HG03575 (cell line): ENCODE data around the gene CASP3.
"Not testable (repeated sequence)": the region's sequence is repeated elsewhere in the genome, so short reads cannot be mapped to it uniquely, and the experiment has no call there.

Experiments
- ATAC-seq: cut with Tn5 transposase; IDR thresholded peaks from one replicate; pipeline ENCODE4 v1.9.1; 2021; ENCODE audit not compliant: unreplicated experiment, insufficient number of reproducible peaks, low FRiP score; ENCODE audit errors: extremely low read depth

CASP3 gene

DNA sequence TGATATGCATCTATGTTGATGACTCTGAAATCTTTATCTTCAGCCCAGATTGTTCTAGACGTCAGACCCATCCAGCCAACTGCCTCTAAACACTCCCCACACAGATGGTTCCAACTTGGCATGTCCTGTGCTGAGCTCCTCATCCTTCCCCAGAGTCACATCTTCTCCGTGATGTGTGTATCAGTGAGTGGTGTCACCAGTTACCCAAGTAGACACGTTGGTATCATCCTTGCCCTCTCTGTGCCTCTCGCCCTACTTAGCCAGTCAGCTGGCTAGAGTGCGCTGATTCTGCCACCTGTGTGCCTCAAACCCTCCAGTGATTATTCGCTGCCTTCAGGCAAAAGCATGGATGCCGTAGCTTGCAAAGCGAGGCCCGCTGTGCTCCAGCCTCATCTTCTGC, 18.8 kb upstream of the CASP3 start:
- ATAC-seq: no peak

DNA sequence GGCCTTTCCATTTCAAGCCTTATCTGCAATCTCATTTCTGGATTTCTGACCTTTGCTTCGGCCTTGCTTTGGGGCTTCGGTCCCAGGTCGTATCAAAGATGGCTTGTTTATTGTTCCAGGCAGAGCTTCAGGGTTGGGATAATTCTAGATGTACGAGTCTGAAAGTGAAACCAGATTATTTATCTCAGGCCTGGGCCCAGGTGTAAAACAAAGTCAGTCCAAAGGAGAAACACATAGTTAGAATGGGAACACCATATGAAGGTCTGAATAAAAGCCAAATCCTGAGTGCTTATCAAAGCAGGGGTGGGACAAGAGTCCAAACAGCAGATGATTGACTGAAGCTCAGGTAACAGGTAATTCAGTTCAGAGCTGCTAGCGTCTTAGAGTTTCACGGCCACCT, 17.4 kb upstream of the CASP3 start:
- ATAC-seq: no peak

DNA sequence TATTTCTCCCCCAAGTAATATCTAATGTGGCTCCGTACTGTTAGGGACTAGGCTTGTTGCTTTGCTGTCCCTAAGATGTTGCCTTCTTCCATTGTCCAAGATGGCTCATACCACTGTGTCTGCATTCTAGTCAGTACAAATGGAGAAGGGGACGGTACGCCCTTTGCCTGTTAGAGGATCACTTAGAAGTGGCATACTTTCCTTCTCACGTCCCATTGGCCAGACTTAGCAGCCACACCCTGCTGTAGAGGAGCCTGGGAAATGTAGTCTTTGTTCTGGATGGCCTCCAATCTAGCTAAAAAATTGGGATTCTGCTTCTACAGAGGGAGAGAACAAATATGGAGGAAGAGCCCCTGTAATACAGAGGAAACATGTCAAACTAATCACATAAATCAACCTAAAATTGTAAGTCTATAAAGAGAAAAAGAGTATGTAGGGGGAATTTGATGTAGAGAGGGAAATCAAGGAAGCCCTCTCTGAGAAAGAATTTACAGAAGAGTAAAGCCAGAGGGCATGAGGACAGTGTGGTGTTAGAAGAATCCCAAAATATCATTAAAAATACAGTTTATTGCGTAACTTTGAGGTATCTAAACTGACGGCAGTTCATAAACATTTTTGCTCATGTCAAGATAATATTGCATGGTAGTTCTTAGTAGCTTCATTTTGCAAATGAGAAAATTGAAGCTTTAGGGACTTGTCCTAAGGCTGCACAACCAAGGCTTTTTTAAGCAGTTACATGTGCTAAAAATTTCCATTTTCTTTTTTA, 15.4 kb upstream of the CASP3 start:
- ATAC-seq: no peak

DNA sequence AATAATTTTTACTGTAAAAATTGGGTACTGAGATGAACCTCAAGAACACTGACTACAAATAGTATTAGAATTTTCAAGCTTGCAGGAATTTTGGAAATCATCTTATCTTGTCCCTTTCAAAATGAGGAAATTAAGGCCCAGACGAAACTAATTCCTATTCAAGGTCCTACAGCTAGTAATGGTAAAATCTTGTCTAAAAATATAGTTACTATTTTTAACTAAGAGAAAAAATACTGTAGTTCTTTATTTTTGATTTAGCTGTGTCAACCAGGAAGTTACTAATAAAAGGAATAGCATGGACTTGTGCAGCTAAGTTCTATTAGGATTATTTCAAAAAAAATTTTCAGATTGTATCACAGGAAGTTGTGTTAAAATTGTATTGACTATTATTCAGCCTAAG, 13.0 kb upstream of the CASP3 start:
- no peak for ATAC-seq

DNA sequence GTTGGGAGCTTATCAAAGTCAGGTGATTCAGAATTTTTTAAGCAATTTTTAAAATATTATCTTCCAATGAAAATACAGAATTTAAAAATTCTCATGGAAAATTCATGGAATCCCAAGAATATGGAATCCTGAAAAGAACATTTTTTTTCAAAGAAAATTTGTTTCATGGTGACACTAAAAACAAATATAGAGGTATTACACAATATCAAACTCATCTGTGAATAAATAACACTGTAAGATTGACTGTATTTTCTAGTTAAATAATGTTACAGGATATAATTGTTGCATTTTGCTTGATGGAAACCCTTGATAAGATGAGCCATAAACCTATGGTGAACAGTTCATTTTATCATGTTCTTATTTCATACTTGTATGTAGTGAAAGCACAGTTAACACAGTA, 11.7 kb upstream of the CASP3 start:
- ATAC-seq: no peak

DNA sequence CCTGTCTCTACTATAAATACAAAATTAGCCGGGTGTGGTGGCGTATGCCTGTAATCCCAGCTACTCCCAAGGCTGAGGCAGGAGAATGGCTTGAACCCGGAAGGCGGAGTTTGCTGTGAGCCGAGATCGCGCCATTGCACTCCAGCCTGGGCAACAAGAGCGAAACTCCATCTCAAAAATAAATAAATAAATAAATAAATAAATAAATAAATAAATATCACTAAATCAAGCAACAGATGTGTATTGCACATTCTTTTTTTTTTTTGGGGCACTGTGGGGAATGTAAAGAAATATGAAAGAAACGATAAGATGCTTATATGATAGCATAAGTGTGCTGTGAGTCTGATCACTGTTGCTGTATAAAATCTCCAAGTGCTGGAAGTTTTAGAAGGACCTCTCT, 8.6 kb upstream of the CASP3 start:
- ATAC-seq: not testable (repeated sequence)

DNA sequence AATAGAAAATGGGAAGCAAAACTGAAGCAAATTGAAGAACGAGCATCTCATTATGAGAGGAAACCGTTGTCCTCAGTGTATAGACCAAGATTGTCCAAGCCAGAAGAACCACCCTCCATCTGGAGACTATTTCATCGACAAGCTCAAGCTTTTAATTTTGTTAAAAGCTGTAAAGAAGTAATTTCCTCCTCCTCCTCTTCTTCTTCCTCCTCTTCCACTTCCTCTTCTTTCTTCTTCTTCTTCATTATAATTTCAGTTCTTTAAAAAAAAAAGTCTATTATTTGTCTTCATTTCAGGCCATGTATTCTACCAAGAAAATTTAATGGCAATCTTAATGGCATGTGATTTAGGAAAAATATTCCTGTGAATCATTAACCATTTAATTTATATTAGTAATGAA, 7.9 kb upstream of the CASP3 start:
- no peak for ATAC-seq

DNA sequence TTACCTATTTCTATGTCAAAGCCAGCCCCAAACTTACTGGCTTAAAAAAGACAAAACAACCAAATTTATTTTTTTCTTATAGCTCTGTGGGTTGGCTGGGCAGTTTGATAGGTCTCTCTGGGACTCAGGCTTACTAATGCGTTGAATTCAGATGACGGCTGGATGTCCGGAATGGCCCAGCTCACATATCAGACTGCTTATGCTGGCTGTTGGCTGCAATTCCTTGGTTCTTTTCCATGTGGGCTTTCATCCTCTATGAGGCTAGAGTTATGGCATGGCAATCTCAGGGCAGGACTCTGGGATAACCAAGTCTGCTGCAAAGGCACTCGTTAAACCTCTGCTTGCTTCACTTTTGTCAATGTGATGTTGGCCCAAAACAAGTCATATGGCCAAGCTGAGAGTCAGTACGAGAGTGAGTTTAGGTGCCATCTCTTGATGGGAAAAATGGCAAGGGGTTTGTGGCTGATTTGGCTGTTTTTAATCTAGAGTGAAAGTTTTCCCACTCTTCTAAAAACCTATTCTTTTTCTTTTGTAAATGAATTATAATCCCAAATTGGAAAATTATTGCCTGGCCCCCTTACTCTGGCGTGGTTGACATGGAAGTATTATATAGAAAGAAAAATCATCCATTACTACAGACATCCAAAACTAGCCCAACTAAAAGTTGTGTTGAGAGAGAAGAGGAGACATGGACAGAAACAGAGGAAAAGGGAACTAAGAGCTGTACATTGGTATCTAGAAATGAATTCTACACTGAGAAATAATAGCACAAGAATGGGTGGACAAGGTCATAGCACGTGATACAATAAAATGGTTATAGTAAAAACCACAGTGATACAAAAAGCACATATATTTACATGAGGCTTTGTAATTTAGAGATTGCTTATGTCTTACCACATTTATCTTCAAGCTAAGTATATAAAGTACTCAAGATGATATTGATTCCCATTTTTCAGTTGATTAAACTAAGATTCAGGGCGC, 6.9 kb upstream of the CASP3 start:
- ATAC-seq: no peak

DNA sequence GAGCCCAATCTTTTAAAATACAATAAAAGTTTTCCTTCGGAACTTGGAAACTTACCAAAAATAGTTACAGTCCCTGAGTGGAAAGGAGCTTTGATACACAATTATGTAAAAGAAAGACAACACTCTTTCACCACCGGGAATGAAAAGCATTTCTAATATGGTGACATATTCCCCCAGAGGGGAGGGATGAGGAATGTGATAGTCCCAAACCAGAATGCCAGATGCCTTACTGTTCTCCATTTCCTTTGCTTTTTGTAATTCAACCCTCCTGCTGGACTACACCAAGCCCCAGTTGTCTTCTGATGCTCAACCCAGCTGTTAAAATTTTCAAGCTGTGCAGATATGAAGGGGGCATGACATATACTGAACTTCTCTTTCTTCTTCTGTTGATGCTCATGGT, 4.4 kb upstream of the CASP3 start:
- ATAC-seq: no peak

DNA sequence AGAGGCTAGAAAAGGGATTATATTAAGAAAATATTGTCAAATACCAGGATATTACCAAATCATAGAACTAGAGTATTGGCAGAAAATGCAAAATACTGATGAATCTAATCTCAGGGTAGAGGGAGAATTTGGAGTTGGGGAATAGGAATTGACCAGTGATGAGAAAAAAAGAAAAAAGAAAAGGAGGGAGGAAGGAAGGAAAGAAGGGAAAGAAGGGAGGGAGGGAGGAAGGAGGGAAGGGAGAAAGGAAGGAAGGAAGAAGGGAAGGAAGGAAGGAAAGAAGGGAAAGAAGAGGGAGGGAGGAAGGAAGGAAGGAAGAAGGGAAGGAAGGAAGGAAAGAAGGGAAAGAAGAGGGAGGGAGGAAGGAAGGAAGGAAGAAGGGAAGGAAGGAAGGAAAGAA, 3.4 kb upstream of the CASP3 start:
- ATAC-seq: not testable (repeated sequence)

DNA sequence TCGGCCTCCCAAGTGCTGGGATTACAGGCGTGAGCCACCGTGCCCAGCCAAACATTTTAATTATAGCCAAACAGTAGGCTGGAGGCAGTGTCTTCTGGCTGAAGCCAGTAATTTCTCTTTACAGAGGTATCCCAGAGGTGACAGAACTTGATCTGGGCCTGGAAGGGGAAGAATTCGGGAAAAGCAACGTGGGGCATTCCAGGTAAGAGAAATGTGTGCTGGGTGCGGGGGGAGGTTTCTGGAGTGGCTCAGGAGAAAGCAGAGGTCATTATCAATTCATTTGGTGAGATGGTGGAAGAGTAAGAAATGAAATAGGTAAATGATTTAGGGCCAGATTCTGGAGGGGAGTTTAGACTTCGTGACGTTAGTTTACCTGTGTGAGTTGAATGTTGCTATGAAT, 2.7 kb upstream of the CASP3 start:
- no peak for ATAC-seq

DNA sequence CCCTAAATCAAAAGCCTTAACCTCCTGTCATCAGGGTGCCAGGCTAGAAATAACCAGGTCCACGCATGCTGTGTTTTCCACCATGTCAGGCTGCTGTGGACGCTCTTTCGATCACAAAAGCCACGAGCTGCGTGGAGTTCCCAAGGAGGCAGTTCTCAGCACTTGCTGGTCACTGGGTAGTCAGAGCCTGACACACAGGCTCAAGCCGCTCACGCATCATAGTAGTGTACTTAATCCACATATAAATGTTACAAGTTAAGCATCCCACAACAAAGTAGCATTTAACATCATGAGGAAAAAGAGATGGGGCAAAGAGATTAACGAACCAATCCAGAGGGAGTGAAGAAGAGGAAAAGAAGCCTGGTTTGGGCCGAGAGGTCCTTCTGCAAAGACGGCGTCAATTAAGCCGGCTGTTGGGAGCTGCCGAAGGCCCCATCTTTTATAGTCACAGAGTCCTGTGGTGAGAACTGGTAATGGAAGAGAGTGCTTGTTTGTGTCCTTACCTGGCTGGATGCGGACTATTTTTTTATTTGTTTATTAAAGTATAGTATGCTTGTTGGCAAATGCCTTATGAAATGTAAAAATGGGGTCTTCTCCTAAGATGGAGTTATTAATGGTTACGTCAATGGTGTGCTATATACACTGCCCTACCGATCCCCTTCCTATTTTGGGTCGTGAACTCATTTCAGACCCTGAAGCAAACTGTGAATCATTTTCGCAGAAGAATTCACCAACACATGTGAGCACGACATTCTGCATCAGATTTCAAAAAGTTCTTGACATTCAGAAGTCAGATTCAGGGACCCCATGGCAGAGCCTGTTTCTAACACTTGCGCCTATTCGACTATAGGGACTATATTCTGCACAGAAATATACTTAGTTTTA, 966 bp upstream of the CASP3 start:
- ATAC-seq: no peak

DNA sequence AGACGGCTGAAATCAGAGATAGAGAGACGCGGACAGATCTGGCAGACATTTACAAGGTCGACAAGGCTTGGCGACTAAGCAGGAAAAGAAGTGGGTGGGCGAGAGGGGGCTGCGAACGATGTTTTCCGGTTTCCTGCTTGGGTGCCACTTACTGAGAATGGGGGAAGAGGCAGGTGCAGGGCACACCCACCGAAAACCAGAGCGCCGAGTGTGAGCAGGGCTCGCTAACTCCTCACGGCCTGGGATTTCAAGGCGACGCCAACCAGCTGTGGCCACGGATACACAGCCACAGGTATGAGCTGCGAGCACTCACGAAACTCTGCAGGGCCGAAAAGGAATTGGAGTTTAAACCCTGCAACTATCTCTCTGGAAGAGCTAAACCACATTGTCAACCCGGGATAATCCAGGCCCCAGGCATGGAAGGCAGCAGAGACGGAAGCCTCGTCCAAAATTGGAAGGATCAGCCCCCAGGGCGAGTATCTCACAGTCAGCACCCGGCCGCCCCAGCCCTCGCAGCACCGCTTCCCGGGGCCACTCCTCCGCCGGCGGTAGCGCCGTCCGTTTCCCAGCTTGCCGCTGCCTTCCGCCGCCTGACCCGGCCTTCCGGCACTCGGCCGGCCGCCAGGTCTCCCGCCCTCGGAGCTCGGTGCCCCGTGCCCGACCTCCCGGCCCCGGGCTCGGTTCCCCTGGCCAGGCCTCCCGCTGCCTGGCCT, 778 bp downstream of the CASP3 start:
- no peak for ATAC-seq

DNA sequence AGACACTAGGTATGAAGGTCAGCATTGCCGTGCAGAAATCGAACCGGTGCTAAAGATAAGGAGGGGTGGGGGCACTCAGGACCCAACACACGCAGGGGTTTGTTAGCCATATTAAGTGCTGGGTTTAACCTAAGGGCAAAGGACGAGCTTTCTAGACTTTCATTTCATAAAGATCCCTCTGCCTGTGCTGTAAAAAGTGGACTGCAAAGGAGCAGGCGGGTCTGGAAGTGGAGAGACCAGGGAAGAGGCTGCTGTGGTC, 1.3 kb downstream of the CASP3 start:
- no peak for ATAC-seq

DNA sequence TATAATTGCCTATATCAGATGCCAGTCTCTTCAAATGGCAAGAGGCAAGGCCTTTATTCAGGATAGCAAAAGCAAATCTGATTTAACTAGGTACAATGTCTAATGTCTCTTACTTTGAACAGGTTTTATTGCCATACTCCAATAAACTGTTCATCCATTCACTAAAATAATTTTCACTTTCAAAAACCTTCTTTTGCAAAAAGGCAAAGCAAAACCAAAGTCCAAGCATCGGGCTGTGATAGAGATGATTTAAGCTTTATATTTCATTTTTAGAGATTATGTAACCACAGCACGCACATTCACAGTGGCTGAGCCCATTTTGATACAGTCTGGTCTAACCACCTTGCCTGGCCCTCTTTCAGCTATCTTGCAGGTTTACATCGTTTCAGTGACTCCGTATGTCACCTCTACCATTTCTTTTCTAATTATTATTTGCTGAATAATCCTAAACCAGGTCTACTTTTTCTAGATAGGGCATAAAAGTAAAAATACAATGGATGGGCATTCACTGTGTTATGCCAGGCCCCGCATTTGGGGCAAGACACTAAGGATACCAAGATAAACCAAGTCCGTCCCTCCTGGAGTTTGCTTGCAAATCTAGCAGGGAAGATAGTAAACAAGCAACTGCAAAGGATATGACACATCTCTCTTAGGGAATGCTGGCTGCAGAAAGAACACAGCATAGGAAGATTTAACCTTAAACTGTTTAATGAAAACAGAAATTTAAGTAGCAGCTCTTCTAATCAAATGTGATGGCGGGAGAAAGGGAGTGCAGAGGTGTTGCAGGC, 1.8 kb downstream of the CASP3 start:
- ATAC-seq: no peak

DNA sequence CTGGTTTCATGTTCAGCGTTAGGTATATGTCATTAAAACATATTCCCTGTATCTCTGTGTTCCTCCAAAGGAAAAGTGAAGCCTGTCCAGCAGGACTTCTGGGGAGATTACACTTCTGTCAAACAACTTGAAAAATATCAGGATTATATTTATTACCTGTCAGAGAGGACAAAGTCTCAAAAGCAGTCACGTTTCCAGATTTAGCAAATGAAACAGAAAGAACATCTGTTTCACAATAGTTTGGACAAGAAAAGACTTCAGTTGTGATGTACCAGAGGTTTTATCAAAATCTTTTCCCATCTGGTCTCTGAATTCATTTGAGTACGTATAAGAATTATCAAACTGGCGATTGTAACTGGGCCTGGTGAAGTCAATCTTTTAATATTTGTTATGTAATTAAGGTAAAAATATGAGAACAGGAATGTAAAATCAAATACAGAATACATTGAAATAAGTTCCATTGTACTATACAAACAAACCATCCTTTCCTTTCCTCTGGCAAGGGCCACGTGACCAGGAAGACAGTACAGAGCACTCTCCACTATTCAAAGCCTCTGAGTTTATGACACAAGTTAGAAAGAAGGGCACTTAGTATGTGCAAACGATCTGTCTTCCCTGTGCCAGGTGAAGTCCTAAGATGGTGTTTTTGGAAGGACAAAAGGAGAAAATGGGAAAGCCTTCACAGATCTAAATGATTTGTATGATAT, 3.2 kb downstream of the CASP3 start:
- ATAC-seq: no peak

DNA sequence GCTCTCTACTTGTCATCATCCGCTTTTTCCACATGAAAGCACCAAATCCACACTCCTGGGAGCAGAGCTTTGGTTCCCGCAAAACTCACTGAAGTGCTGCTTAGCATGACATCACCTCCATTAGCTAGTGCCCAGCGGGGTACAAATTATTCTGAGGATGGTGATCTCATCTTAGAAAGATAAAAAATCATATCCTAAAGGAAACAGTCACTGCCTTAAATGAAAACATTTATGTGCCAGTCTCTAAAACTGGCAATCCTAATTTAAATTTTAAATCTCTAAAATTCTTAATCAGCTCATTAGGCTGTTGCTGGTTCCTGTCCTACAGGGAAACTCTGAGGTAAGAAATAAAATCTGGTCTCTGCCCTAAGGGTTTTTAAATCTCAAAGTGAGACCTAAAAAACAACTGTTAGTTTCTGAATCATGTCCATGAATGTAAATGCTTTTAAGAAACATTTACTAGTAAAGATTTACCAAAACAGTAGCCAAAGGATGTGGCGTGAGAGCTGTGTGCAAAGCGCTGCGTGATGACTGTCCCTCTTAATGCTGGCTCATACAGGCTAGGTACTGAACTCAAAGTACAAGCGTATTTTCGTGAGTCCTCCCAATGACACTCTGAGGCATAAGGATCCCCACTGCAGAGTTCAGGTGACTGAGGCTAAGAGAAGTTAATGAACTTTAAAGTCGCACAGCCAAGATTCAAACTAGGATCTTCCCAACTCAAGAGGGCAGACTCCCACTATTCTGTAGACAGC, 4.5 kb downstream of the CASP3 start:
- no peak for ATAC-seq
